8988T (cell line): ENCODE data around the gene ERICH6.

Experiments used
- DNase-seq: peaks from one replicate; pipeline ENCODE4 v3.0.0; 2011

The ERICH6 gene

GRCh38 chr3:150612494-150612893 is 91.2 kb downstream of the ERICH6 start:
- DNase-seq: no peak

DNA sequence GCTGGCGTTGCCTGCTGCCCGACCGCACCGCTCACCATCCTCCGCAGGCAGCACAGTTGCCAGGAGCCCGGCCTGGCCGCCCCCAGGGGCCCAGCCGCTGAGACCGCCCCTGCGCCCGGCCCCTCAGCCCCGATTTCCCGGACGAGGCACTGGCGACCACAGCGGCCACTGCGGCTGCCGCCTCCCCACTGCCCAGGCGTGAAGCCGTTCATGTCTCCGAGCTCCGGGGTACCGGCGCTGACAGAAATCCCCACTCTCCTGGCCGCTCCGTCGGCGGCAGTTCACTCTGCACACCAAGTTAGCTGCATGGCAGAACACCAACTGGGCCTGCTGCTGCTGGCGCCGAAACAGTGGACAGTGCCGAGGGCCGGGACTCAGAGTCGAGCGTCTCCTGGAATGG is 92.1 kb downstream of the ERICH6 start:
- DNase-seq: no peak

GRCh38 chr3:150610785-150611184 is 92.9 kb downstream of the ERICH6 start:
- no peak for DNase-seq

DNA sequence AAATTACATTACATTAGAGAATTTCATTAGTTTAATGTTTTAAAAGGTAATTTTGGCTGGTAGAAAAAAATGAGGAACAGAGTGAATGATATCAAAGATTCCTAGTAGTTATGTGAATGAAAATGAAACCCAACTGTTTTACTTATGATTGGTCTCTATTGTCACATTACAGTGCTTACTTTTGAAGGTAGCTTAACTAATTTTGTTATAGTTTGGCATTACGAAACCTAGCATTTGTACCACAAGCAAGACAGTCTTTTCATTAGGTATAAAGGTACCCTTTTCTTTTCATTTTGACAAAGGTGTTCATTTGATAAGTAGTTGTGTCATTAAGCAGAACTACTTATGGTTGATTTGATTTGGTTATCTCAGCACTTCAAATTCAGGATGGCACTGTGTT is 93.7 kb downstream of the ERICH6 start:
- DNase-seq: no peak
